Measurements from ENCODE around the gene SMARCE1.

DNA sequence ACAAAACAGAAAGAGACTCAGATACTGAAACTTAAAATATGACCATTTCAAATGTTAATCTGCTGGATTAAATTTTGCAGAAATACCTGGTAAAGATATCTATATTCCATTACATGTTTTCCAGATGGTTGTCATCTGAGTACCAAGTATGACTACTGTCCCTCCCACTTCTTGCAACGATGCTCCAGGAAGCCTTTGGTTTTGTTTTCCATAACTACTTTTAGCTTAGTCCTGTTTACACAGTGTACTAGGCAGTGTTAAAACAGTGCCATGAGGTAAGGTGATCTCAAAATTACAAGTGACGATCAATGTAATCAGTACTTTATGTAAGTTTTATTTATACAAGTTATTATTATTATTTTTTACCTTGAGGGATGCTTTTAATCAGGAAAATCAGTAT, 17.8 kb downstream of the SMARCE1 start:
- no peak for TF ChIP-seq EZH2 (optimal IDR thresholded peaks at IDR 0.05; ENCODE audit: low read depth, low read length)
- TF ChIP-seq, protein P1, sequence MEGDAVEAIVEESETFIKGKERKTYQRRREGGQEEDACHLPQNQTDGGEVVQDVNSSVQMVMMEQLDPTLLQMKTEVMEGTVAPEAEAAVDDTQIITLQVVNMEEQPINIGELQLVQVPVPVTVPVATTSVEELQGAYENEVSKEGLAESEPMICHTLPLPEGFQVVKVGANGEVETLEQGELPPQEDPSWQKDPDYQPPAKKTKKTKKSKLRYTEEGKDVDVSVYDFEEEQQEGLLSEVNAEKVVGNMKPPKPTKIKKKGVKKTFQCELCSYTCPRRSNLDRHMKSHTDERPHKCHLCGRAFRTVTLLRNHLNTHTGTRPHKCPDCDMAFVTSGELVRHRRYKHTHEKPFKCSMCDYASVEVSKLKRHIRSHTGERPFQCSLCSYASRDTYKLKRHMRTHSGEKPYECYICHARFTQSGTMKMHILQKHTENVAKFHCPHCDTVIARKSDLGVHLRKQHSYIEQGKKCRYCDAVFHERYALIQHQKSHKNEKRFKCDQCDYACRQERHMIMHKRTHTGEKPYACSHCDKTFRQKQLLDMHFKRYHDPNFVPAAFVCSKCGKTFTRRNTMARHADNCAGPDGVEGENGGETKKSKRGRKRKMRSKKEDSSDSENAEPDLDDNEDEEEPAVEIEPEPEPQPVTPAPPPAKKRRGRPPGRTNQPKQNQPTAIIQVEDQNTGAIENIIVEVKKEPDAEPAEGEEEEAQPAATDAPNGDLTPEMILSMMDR (IDR thresholded peaks at IDR 0.05; ENCODE audit: low read length) = no peak
- no peak for TF ChIP-seq EZH2phosphoT487 (IDR thresholded peaks at IDR 0.05; ENCODE audit: low read length)

All from MM.1S (cell line).